ENCODE results near the gene ADAT3. TPM values are rescaled to one million over a fixed set of nuclear protein-coding genes. Genes with fewer than 3 reads are reported as not detected.

Gene ADAT3
- total RNA-seq, 1 donor from 2014 or later: 1.8 TPM

GRCh38 chr19:1945899-1946298 lies 40.7 kb downstream of the ADAT3 start:
- no peaks in the 10 kb centered on the region for H3K27me3 ChIP-seq (ENCODE audit: control insufficient read depth, insufficient read depth, low read length)
- no peak for DNase-seq (ENCODE audit: low read depth)
- TF ChIP-seq CTCF (IDR thresholded peaks at IDR 0.05; ENCODE audit: insufficient read depth, low read length, poor library complexity, severe bottlenecking): peak; percentile 69
- no peak overlapping the region for H3K4me3 ChIP-seq (ENCODE audit: low read depth, low read length)
- H3K36me3 ChIP-seq (ENCODE audit: control insufficient read depth, insufficient read depth, low read length): no peaks in the 10 kb centered on the region

- H3K36me3 ChIP-seq (ENCODE audit: control insufficient read depth, insufficient read depth, low read length): peaks cover 1% of the 10 kb centered on the region
- no peaks in the 10 kb centered on the region for H3K27me3 ChIP-seq (ENCODE audit: control insufficient read depth, insufficient read depth, low read length)
- no peak for TF ChIP-seq CTCF (IDR thresholded peaks at IDR 0.05; ENCODE audit: insufficient read depth, low read length, poor library complexity, severe bottlenecking)
- H3K4me3 ChIP-seq (ENCODE audit: low read depth, low read length): no peak overlapping the region
- DNase-seq (ENCODE audit: low read depth): no peak
Measured at GRCh38 chr19:1947651-1948209, 42.5 kb downstream of the ADAT3 start.

GRCh38 chr19:1949304-1950101 lies 44.3 kb downstream of the ADAT3 start:
- no peak overlapping the region for H3K4me3 ChIP-seq (ENCODE audit: low read depth, low read length)
- peaks cover 1% of the 10 kb centered on the region for H3K36me3 ChIP-seq (ENCODE audit: control insufficient read depth, insufficient read depth, low read length)
- H3K27me3 ChIP-seq (ENCODE audit: control insufficient read depth, insufficient read depth, low read length): no peaks in the 10 kb centered on the region
- DNase-seq (ENCODE audit: low read depth): no peak
- no peak for TF ChIP-seq CTCF (IDR thresholded peaks at IDR 0.05; ENCODE audit: insufficient read depth, low read length, poor library complexity, severe bottlenecking)

- DNase-seq (ENCODE audit: low read depth): no peak
- H3K36me3 ChIP-seq (ENCODE audit: control insufficient read depth, insufficient read depth, low read length): peaks cover 1% of the 10 kb centered on the region
- no peaks in the 10 kb centered on the region for H3K27me3 ChIP-seq (ENCODE audit: control insufficient read depth, insufficient read depth, low read length)
- no peak for TF ChIP-seq CTCF (IDR thresholded peaks at IDR 0.05; ENCODE audit: insufficient read depth, low read length, poor library complexity, severe bottlenecking)
- H3K4me3 ChIP-seq (ENCODE audit: low read depth, low read length): no peak overlapping the region
Measured at GRCh38 chr19:1950640-1951039, 45.4 kb downstream of the ADAT3 start.

- no peak for DNase-seq (ENCODE audit: low read depth)
- no peak for TF ChIP-seq CTCF (IDR thresholded peaks at IDR 0.05; ENCODE audit: insufficient read depth, low read length, poor library complexity, severe bottlenecking)
- no peaks in the 10 kb centered on the region for H3K27me3 ChIP-seq (ENCODE audit: control insufficient read depth, insufficient read depth, low read length)
- peaks cover 1% of the 10 kb centered on the region for H3K36me3 ChIP-seq (ENCODE audit: control insufficient read depth, insufficient read depth, low read length)
- H3K4me3 ChIP-seq (ENCODE audit: low read depth, low read length): no peak overlapping the region
Measured at GRCh38 chr19:1952635-1953034, 47.4 kb downstream of the ADAT3 start.

Data from kidney epithelial cell (primary cell).